ENCODE measurements around the gene MOB2. TPM values are rescaled to one million over a fixed set of nuclear protein-coding genes. Genes with fewer than 3 reads are reported as not detected.

The MOB2 gene
- total RNA-seq, 3 donors from 2014 or later: 54.9 to 108 (median 61.5) TPM

DNA sequence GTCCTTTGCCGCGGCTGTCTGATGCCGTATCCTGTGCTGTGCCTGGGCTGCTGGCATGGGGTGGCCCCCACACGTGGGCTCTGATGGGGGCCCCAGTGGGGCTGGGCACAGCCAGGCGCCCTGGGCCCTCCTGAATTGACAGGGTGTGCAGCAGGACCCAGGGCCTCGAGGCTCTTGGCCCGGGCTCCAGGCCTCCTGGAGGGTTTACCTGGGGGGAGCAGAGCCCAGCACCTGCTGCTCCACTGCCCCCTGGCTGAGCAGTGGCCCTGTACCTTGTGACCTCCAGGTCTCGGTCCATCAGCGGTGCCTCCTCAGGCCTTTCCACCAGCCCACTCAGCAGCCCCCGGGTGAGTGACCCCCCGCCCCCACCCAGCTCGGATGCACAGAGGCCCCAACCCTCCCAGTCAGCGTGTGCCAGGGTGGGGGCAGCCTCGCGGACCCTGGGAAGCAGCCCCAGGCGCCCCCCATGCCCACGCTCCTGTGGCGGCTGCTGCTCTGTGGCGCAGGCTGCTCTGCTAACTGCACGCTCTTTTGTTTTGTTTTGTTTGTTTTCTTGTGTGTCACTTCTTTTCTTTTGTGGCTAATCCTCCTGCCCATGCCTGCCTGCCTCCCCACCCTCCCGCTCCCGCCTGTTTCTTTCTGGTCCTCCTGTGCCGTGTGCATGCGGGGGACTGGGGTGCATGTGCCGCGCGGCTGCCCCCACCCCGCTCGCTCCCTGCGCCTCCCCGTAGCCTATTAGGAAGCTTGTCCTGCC lies 36.9 kb downstream of the MOB2 start:
- DNase-seq (no peak), ATAC-seq (no peak)
- no peaks in the 10 kb centered on the region for H3K4me1 ChIP-seq (ENCODE audit: low read depth)
- TF ChIP-seq, protein P1, sequence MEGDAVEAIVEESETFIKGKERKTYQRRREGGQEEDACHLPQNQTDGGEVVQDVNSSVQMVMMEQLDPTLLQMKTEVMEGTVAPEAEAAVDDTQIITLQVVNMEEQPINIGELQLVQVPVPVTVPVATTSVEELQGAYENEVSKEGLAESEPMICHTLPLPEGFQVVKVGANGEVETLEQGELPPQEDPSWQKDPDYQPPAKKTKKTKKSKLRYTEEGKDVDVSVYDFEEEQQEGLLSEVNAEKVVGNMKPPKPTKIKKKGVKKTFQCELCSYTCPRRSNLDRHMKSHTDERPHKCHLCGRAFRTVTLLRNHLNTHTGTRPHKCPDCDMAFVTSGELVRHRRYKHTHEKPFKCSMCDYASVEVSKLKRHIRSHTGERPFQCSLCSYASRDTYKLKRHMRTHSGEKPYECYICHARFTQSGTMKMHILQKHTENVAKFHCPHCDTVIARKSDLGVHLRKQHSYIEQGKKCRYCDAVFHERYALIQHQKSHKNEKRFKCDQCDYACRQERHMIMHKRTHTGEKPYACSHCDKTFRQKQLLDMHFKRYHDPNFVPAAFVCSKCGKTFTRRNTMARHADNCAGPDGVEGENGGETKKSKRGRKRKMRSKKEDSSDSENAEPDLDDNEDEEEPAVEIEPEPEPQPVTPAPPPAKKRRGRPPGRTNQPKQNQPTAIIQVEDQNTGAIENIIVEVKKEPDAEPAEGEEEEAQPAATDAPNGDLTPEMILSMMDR (IDR thresholded peaks at IDR 0.05): no peak
- no peaks in the 10 kb centered on the region for H3K9me3 ChIP-seq
- intact Hi-C loops (cut with DNase I, micrococcal nuclease): no loop called here
- H3K36me3 ChIP-seq (ENCODE audit: low read depth): no peaks in the 10 kb centered on the region
- H3K4me3 ChIP-seq: no peak overlapping the region

DNA sequence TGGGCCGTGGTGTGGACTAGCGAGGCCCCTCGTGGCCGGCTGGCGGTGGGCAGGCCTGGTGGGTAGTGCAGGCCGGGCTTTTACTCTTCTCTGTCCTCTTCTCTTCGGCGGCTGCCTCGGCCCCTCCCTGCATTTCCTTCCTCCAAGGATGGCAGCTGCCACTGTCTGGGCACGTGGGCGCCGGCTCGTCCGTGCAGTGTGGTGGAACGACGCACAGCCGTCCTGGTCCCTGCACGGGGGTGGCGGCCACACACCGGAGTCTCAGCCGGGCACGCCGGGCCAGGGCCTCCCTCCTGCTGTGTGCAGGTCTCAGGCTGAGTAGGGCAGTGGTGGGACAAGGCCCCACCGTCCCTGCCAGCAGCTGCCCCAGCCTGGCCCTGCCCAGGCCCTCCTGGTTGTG lies 37.7 kb downstream of the MOB2 start:
- Histone ChIP-seq H3K4me1 (ENCODE audit: low read depth) (no peaks in the 10 kb centered on the region), H3K36me3 (ENCODE audit: low read depth) (no peaks in the 10 kb centered on the region), H3K9me3 (no peaks in the 10 kb centered on the region), H3K4me3 (no peak overlapping the region)
- TF ChIP-seq, protein P1 (IDR thresholded peaks at IDR 0.05): no peak
- ATAC-seq (no peak), DNase-seq (no peak)
- intact Hi-C loops (cut with DNase I, micrococcal nuclease): no loop called here

DNA sequence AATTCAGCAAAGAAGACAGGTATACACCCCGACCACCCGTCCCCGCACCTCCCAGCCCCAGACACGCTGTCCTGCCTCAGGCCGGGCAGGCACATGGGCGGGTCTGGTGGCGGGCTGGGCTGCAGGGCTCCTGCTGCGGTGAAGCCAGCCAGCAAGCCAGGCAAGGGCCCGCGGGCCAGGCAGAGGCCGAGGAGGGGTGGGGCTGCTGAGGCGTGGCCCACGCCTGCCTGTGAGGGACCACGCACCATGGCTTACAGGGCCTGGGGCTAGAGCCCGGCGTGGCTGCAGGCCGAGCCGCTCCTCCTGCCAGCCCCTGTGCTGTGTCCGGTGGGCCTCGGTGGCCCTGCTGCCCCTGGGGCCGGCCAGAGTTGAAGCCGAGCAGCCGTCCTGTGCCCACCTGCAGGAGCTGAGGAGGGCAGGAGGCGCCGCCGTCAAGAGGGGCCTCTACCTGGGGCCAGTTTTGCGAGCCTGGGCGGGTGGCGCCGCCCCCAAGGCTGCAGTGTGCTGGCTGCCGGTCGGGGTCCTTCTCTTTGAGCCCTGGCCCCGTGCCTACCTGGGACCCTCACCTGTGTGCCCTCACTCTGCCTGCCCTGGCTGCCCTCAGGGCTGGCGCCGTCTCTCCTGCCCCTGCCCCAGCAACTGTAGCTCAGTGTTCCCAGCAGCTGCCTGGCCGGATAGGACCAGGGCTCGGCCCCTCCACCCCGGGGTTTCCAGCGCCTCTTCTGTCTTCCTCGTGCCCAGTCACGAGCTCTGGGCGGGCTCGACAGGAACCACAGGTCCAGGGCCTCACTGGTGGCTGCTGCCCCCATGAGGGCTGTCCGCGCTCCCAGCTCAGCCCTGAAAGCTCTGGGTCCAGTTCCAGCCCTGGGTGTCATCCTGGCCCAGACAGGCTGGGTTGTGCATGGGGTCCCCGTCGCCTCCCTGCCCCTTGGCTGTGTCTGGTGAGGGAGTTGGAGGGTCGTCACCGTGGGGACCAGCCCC lies 38.4 kb downstream of the MOB2 start:
- intact Hi-C loops (cut with DNase I, micrococcal nuclease): no loop called here
- Histone ChIP-seq H3K36me3 (ENCODE audit: low read depth) (no peaks in the 10 kb centered on the region), H3K9me3 (no peaks in the 10 kb centered on the region), H3K4me3 (no peak overlapping the region), H3K4me1 (ENCODE audit: low read depth) (no peaks in the 10 kb centered on the region)
- ATAC-seq: peak; percentile 3
- DNase-seq: no peak
- TF ChIP-seq, protein P1 (IDR thresholded peaks at IDR 0.05): no peak

DNA sequence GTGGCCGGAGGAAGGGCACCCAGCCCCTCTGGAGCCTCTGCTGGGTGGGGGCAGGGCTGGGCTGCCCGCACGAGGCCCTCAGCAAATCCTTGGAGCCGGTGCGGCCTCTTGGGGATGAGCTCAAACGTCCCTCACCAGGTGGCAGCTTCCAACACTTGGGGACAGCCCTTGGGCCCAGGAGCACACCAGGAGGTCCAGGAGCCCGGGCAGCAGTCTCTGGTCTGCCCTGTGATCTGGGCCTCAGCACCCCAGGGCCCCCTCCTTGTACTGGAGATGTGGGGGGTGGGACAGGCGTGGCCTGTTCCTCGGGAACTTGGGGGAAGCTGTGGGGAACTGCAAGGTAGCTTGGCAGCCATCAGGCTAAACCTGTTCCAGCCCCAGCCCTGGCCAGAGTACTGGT lies 40.0 kb downstream of the MOB2 start:
- H3K36me3 ChIP-seq (ENCODE audit: low read depth): no peaks in the 10 kb centered on the region
- TF ChIP-seq, protein P1 (IDR thresholded peaks at IDR 0.05): no peak
- DNase-seq (no peak), ATAC-seq (no peak)
- no peaks in the 10 kb centered on the region for H3K4me1 ChIP-seq (ENCODE audit: low read depth)
- intact Hi-C loops (cut with DNase I, micrococcal nuclease): no loop called here
- no peaks in the 10 kb centered on the region for H3K9me3 ChIP-seq
- no peak overlapping the region for H3K4me3 ChIP-seq

DNA sequence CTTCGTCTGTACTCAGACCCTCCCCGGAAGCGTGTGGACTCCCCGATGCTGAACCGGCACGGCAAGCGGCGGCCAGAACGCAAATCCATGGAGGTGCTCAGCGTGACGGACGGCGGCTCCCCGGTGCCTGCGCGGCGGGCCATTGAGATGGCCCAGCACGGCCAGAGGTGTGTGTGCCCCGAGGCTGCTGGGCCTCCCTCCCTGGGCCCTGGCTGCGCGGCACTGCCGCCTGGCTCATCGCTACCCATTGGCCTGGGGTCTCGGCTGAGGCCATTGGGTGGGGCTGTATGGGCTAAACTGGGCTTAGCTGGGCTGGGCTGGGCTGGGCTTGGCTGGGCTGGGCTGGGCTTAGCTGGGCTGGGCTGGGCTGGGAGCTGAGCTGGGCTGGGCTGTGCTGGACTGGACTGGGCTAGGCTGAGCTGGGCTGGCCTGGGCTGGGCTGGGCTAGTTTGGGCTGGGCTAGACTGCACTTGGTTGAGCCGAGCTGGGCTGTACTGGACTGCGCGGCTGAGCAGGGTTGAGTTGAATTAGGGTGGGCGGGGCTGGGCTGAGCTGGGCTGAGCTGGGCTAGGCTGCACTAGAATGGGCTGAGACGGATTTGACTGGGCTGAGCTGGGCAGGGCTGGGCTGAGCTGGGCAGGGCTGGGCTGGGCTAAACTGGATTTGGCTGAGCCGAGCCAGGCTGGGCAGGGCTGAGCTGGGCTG lies 40.7 kb downstream of the MOB2 start:
- no peaks in the 10 kb centered on the region for H3K9me3 ChIP-seq
- H3K36me3 ChIP-seq (ENCODE audit: low read depth): no peaks in the 10 kb centered on the region
- TF ChIP-seq, protein P1 (IDR thresholded peaks at IDR 0.05): no peak
- no peak overlapping the region for H3K4me3 ChIP-seq
- ATAC-seq (peak; percentile 53), DNase-seq (peak in 1 of 3 donors; percentile 45)
- intact Hi-C loops (cut with DNase I, micrococcal nuclease): no loop called here
- no peaks in the 10 kb centered on the region for H3K4me1 ChIP-seq (ENCODE audit: low read depth)
